ENCODE data around the gene NFATC2.
"Not testable (repeated sequence)": the region's sequence is repeated elsewhere in the genome, so short reads cannot be mapped to it uniquely, and the experiment has no call there.

NFATC2 gene

DNA sequence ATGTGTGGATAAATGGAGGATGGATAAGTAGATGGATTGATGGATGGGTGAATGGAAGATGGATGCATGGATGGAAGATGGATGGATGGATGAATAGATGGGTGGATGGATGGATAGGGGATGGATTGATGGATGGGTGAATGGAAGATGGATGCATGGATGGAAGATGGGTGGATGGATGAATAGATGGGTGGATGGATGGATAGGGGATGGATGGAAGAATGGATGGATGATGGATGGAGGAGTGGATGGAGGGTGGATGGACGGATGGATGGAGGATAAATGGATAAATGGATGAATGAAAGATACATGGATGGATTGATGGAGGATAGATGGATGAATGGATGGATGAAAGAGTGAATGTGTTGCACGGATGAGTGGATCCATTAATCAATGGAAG lies 3.0 kb upstream of the NFATC2 start:
- TF ChIP-seq, protein P1, sequence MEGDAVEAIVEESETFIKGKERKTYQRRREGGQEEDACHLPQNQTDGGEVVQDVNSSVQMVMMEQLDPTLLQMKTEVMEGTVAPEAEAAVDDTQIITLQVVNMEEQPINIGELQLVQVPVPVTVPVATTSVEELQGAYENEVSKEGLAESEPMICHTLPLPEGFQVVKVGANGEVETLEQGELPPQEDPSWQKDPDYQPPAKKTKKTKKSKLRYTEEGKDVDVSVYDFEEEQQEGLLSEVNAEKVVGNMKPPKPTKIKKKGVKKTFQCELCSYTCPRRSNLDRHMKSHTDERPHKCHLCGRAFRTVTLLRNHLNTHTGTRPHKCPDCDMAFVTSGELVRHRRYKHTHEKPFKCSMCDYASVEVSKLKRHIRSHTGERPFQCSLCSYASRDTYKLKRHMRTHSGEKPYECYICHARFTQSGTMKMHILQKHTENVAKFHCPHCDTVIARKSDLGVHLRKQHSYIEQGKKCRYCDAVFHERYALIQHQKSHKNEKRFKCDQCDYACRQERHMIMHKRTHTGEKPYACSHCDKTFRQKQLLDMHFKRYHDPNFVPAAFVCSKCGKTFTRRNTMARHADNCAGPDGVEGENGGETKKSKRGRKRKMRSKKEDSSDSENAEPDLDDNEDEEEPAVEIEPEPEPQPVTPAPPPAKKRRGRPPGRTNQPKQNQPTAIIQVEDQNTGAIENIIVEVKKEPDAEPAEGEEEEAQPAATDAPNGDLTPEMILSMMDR (conservative IDR thresholded peaks at IDR 0.05): no peak

DNA sequence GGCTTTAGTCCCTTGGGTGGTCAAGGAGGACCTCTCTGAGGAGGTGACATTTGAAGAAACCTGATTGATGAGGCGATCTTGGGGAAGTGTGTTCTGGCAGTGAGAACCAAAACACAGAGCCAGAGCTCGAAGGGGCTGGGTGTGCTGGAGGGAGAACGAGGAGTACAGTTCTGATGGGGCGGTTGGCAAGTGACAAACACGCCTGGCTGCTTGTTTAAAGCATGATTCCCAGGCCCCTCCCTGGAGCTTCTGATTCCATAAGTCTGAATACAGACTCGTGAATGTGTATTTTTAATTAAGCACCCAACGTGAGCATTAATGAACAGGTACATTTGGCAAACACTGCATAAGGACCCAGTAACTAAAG lies 886 bp upstream of the NFATC2 start:
- TF ChIP-seq, protein P1 (conservative IDR thresholded peaks at IDR 0.05): no peak
- H3K27ac ChIP-seq: no peak overlapping the region; the same call in 1 of the 2 replicates

More for the DNA sequence above, 3.0 kb upstream of the NFATC2 start:
- no peak overlapping the region for H3K27ac ChIP-seq

DNA sequence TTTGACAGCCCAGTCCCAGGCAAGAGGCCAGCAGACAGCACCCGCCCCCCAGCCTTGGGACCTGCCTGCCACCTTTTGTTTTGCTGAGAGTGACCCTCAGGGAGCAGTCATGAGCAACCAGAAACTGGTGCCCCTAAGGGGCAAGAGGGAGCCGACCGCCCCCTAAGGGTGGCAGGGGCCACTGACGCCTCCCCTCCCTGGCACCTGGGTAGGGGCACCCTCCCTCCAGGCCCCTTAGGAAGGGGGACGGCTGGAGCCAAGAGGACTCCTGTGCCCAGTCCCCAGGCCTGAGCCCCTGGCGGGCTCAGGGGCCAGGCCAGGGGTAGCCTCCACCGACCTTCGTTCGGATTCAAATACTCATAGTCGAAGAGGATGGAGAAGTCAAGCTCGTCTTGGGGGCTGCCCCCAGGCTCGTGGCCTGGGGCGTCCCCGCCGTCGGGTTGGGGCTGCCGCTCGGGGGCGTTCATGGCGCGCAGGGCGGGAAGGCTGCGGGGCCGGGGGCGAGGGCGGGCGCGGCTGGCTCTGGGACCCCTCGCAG lies 417 bp downstream of the NFATC2 start:
- TF ChIP-seq, protein P1 (conservative IDR thresholded peaks at IDR 0.05): no peak; the same call in 1 of the 2 replicates
- peak overlapping the region; percentile 31; the same call in 1 of the 2 replicates for H3K27ac ChIP-seq

DNA sequence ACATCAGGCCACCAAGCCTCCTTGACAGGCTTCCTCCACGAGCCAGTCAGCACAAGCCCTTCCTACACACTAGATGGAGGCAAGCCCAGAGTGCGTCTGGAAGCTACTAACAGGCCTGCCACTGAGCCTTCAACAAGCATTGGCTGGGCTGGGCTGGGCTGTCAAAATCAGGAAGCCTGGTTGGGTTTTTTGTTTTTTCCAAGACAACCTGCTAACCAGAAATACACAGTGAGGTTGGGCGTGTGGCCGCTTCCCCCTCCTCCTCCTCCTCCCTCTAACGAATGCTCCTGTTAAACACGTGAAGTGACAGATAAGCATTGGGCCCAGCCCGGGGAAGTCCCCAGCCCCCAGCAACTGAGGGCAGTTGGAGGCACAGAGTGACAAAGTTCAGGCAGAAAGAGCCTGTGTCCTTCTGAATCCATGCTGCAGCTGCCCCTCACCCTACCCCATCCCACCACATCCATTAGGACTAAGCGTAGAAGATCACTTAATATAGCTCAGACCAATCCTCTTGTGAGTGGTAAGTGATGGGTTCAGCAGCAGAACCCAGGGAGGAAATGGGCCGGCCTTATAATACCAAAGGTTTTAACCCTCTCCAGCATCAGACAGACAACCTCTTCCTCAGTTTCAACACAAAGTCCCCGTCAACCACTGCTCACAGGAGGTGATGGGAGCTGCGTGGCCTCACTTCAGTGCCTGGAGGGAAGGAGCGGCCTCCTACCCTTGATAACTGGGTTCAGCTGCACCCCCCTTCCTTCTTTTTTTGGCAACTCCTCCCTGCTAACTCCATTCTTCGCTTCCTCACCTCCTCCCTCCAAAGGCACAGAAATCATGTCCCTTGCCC lies 1.1 kb downstream of the NFATC2 start:
- H3K27ac ChIP-seq: no peak overlapping the region
- TF ChIP-seq, protein P1 (conservative IDR thresholded peaks at IDR 0.05): no peak

DNA sequence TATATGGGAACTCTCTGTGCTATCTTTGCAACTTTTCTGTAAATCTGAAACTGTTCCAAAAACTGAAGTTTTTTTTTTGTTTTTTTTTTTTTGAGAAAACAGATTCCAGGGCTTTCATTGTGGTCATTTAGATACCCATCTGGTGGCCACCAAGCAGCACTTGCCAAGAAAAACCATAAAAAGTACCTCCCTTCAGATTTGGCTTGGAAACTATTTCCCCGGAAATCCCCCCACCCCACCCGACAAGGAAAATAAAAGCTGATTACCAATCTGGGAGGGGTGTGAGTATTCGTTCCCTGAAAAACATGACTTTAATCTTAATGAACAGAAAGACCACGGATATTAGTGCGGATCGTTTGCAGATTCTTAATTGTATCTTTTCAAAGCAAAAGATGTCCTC lies 1.9 kb downstream of the NFATC2 start:
- no peak overlapping the region for H3K27ac ChIP-seq
- TF ChIP-seq, protein P1 (conservative IDR thresholded peaks at IDR 0.05): no peak

DNA sequence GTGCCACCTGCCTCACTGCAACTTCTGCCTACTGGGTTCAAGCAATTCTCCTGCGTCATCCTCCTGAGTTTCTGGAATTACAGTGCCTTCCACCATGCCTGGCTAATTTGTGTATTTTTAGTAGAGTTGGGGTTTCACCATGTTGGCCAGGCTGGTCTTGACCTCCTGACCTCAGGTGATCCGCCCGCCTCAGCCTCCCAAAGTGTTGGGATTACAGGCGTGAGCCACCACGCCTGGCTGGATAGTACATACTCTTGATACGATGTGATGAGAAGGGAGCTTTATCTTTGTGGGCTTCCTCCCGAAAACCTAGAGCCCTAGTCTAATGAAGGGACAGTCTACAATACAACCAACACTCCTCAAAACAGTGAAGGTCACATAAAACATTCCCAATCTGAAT lies 2.4 kb downstream of the NFATC2 start:
- not testable (repeated sequence) for H3K27ac ChIP-seq

DNA sequence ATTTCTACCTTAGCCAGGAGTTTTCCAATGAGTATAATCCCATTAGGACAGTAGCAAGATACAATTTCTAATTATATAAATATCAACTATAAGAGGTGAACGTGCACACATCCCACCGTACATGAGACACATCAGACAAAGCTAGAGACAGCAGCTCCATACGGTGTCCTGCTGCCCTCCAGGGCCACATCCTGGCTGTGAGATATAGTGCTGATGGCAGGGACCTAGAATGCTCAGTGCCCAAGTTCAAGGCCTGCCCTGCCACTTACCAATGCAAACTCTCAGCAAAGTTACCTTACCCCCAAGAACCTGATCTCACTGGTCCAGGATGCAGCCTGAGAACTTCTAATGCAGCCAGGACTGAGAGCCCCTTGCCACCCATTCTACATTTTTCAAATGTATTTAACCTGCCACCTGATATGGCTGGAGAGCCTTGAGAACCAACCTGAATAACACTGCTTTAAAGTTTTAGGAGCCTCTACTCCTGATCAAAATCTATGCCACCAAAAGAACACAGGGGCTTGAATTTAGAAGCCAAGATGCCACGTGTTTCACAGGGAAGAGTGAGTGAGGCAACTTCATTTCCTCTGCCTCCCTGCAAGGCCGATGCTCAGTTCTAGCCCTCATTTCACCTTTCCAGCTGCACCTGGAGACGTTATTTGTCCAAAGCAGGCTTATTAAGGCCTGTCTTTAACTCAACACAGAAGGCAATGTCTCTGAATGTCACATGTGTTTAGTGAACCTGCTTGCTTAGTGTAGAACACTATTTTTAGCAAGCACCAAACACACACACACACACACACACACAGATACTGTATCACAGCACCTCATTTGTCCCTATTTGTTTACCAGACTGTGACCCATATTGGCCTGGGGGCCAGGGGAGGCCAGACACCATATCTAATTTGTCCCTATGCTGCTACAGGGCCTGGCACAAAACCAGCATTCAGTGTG lies 6.1 kb downstream of the NFATC2 start:
- peak overlapping the region; percentile 22; the same call in 1 of the 2 replicates for H3K27ac ChIP-seq
- TF ChIP-seq, protein P1 (conservative IDR thresholded peaks at IDR 0.05): no peak

Measured in VCaP (cell line).